ENCODE measurements around the gene AOPEP. TPM values are rescaled to one million over a fixed set of nuclear protein-coding genes. Genes with fewer than 3 reads are reported as not detected.
A peak's percentile ranks its signal among the peaks of the same experiment; 100 is the strongest.
"Not testable (repeated sequence)": the region's sequence is repeated elsewhere in the genome, so short reads cannot be mapped to it uniquely, and the experiment has no call there.

AOPEP gene
- total RNA-seq, 2 experiments from 2014 or later, result 13.5 to 17.0 TPM

DNA sequence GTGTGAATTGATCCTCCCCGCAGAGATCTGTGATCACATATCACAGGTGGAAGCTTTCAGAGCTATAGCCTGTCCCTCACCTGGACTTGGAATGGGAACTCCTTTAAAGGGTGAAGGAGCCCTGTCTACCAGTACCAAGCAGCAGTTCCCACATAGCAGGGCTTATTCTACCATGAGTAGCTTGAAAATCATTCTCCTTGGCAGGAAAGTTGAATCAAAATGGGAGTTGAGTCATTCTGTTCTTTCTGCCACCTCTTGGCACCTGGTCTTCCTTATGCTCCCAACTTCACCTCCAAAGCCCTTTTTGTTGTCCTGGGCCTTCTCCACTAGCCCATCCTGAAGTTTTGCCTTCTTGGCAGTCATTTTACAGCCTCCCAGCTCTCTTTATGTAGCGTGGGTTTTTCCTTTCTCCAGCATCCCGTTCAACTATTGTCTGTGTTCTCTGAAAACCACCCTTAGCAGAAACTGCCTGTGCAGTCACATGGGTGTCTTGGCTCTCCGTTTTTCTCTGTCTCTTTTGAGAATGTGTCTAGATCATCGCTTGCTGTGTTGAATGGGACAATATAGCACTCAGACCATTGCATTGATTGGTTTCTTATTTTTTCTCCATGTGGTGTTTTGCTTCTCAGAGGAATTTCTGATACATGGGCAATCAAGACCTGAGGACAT lies 222.2 kb downstream of the AOPEP start:
- no peak for DNase-seq
- no peak overlapping the region for H3K27ac Mint-ChIP-seq
- peaks cover 2% of the 10 kb centered on the region for H3K27me3 Mint-ChIP-seq
- peaks cover 41% of the 10 kb centered on the region for H3K4me1 Mint-ChIP-seq
- POLR2A ChIA-PET, result interaction anchor here (0.6 kb wide), 1 partner anchor 101 kb away, joined by 3 read pairs; no protein-coding TSS in a partner anchor
- no peak overlapping the region for H3K4me3 Mint-ChIP-seq
- no peaks in the 10 kb centered on the region for H3K36me3 Mint-ChIP-seq (ENCODE audit: low read depth)
- H3K9me3 Mint-ChIP-seq, result no peaks in the 10 kb centered on the region
- CTCF ChIA-PET, result no interaction called here

DNA sequence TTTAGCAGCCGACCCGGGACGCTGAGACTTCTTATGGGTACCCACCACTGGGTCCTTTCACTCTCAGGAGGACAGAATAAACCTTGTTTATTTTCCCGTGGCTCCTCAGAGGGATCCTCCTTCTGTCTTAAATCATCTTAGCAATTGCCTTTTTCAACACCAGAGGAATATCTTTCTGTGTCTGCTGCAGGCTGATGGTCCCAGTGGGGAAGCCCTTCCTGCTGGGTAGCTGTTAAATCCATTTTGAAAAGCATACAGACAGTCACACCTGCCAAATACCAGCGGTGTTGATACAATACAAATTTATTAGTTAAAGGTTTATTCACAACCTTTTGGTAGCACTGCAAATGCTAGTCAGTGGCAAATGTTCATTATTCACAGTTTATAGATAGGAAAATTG lies 222.9 kb downstream of the AOPEP start:
- no peak overlapping the region for H3K4me3 Mint-ChIP-seq
- CTCF ChIA-PET, result no interaction called here

DNA sequence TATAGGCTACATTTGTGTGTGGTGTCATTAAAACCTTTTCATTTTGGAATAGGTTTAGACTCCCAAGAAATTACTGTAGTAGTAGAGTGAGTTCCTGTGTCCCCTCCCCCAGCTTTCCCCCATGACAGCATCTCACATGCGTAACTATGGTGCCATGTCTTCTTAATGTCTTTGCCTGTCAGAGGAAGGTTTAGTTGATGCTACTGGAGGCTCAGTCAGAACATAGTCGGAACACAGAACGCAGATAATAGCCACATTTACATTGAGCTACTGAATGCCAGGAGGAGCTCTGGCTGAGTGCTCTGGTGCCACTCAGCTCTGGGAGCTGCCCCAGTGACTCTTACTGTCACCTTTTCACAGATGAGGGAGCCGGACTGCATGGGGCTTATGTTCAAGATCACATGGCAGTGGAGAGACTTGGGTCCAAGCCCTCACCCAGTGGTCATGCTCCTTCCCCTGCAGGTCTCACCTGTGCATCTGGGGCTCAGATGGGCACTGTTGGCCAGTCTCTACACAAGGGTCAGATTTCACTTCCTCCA lies 223.6 kb downstream of the AOPEP start:
- H3K9me3 Mint-ChIP-seq, result no peaks in the 10 kb centered on the region
- ChIA-PET CTCF (no interaction called here), POLR2A (no interaction called here)
- H3K4me3 Mint-ChIP-seq, result no peak overlapping the region
- H3K27ac Mint-ChIP-seq, result no peak overlapping the region
- H3K27me3 Mint-ChIP-seq, result peaks cover 2% of the 10 kb centered on the region
- DNase-seq, result no peak
- peaks cover 41% of the 10 kb centered on the region for H3K4me1 Mint-ChIP-seq
- peaks cover 2% of the 10 kb centered on the region for H3K36me3 Mint-ChIP-seq (ENCODE audit: low read depth)

More for the DNA sequence above, 222.9 kb downstream of the AOPEP start:
- Mint-ChIP-seq H3K27ac (no peak overlapping the region), H3K4me1 (peaks cover 41% of the 10 kb centered on the region), H3K36me3 (ENCODE audit: low read depth) (no peaks in the 10 kb centered on the region), H3K27me3 (peaks cover 2% of the 10 kb centered on the region), H3K9me3 (no peaks in the 10 kb centered on the region)
- DNase-seq, result no peak
- POLR2A ChIA-PET, result no interaction called here

DNA sequence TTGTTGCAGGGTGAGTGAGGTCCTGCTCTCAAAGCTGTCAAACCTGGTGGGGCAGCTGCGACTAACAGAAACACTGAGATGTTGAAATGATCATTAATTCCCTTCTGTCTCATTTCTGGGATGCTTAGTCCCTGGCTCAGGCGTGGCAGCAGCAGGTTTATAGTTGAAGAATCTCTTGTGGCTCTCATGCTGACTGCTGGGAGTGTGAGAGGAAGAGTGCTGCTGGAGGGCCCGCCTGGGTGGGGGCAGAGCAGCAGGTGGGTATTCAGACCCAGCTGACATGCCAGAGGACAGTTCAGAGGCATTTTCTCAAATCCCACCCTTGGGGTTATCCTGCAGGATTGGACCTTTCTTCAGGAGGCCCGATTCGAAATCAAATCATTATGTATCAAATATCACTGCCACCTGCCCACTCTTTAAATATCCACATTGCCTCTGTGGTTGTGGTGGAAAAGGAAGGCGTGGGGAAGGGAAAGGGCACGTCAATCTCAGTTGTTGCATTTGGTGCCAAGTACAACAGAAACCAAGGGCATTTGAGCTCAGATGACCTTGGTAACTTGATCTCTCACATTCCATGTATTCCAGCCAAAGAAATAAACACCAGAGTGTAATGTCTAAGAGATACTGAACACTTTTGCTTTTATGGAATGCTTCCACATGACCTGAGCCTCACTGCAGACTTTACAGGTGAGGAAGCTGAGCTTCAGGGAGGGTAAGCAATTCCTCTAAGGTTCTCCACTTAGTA lies 224.3 kb downstream of the AOPEP start:
- no peak for DNase-seq
- Mint-ChIP-seq H3K9me3 (no peaks in the 10 kb centered on the region), H3K36me3 (ENCODE audit: low read depth) (peaks cover 6% of the 10 kb centered on the region), H3K4me3 (no peak overlapping the region), H3K27me3 (peaks cover 2% of the 10 kb centered on the region), H3K4me1 (peaks cover 41% of the 10 kb centered on the region), H3K27ac (peak overlapping the region; percentile 29)
- ChIA-PET POLR2A (interaction anchor here (1.2 kb wide), 1 partner anchor 53 kb away, joined by 3 read pairs; no protein-coding TSS in a partner anchor), CTCF (no interaction called here)

DNA sequence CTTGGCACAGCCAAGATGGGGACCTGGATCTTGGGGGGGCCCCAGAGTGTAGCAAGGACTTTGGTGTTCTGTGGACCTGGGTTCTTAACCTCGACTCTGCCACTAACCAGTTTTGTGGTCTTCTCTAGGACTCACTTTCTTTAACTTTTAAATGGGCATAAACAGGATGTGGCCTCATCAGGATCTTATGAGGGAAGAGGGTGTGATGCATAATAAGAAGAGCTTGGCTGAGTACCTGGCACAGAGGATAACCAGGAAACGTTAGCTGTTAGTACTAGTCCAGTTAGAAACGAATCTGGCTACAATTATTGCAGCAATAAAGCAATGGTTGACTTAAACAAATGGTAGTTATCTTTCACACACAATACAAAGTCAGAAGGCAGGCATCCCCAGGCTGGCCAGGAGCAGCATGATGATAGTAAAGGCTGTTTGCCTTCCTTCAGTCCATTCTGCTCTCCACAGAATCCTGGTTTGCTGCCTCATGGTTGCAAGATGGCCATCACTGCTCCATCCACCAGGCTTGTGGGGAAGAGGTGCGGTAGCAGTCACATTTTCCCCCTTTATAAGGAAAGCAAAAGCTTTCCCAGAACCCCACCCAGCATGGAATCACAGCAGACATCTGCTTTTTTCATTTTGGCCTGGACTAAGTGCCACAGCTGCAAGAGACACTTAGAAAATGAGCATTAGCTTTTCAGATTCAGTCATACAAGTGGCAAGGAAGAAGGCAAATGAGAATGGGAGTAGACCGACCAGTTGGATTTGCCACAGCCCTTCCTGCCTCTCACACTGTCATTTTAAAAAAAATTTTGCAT lies 225.0 kb downstream of the AOPEP start:
- H3K27me3 Mint-ChIP-seq, result peaks cover 2% of the 10 kb centered on the region
- no peak for DNase-seq
- no peaks in the 10 kb centered on the region for H3K9me3 Mint-ChIP-seq
- H3K4me1 Mint-ChIP-seq, result peaks cover 41% of the 10 kb centered on the region
- H3K27ac Mint-ChIP-seq, result peak overlapping the region; percentile 29
- peaks cover 6% of the 10 kb centered on the region for H3K36me3 Mint-ChIP-seq (ENCODE audit: low read depth)
- ChIA-PET POLR2A (interaction anchor here (1.2 kb wide), 1 partner anchor 52 kb away, joined by 3 read pairs; no protein-coding TSS in a partner anchor), CTCF (interaction anchor here (0.7 kb wide), 1 partner anchor 12 kb away, joined by 3 read pairs; no protein-coding TSS in a partner anchor)
- H3K4me3 Mint-ChIP-seq, result no peak overlapping the region

DNA sequence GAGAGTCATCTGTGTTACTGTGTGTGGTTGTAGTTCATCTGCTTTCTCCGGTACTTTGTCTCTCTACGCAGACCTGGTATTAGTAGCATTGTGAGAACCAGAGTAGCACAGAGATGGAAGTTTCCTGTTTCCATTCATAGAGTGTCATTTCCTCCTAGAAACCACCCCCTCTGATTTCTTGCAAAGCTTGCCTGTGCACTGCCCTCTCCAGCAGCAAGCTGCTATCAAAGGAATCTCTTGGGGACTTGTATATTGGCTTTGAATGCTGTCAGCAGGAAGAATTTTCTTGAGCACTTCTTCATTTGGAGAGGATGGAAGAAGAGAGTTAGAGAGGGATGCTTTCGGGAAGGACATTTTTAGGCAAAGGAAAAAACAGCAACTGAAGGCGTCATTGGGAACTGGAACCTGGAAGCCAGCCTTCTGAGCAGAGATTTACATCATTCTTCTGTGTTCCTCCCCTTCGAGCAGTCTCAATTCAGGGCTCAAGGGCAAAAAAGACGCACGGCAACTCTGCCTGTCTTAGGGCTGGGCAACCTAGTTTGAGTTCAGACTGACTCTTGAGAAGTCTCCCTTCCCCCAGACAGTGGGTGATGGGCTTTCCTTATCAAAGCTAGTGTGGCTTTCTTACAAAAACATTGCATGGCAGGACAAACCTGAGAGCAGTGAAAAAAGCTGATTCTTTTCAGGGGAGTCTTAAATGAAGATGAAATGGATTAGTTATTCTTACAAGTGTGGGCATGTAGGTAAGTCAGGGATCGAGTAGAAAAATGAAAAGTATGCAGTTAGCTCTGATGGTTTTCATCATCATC lies 226.3 kb downstream of the AOPEP start:
- Mint-ChIP-seq H3K9me3 (no peaks in the 10 kb centered on the region), H3K4me3 (no peak overlapping the region), H3K4me1 (peaks cover 41% of the 10 kb centered on the region), H3K27me3 (peaks cover 2% of the 10 kb centered on the region), H3K36me3 (ENCODE audit: low read depth) (peaks cover 6% of the 10 kb centered on the region), H3K27ac (peak overlapping the region; percentile 65)
- POLR2A ChIA-PET, result interaction anchor here (0.6 to 1.4 kb wide), 2 partner anchors 10 to 92 kb away, joined by 3 read pairs; no protein-coding TSS in a partner anchor
- CTCF ChIA-PET, result interaction anchor here (1.5 kb wide), 1 partner anchor 19 kb away, joined by 3 read pairs; no protein-coding TSS in a partner anchor
- DNase-seq, result peak; percentile 22

DNA sequence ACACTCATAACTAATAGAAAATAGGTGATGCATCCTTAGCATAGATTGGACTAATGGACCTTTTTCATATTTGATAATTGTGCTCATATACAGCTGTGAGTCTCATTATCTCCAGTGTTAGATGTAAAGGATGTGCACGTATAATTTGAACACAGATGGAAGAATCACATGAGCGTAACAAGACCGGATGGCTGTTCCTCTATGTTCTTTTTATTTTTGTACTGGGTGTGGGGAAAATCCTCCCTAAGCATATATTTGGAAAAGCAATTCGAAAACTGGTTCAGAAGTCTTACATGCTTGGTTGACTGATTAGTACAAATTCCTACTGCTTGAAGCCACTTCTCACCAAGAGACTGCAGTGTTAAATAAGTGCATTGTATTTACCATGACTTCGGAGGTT lies 230.2 kb downstream of the AOPEP start:
- CTCF ChIA-PET, result interaction anchor here (1.3 kb wide), 1 partner anchor 175 kb away, joined by 3 read pairs; no protein-coding TSS in a partner anchor
- Mint-ChIP-seq H3K4me1 (peaks cover 15% of the 10 kb centered on the region), H3K27ac (no peak overlapping the region), H3K36me3 (ENCODE audit: low read depth) (peaks cover 6% of the 10 kb centered on the region), H3K4me3 (no peak overlapping the region), H3K9me3 (no peaks in the 10 kb centered on the region), H3K27me3 (no peaks in the 10 kb centered on the region)
- POLR2A ChIA-PET, result no interaction called here
- no peak for DNase-seq

DNA sequence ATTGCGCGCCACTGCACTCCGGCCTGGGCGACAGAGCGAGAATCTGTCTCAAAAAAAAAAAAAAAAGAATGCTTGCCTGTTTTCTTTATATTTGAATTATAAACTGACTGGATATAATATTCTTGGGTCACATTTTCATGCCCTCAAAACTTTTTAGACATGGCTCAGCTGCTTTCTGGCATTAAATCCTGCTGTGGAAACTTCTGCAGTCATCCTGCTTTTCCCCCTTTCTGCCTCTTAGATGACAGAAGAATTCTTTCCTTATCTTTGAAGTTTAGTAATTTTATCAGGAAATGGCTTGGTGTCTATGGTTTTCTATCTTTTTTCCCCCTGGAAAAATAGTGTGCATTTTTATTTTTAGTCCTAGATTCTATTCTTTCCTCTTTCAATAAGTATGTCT lies 234.5 kb downstream of the AOPEP start:
- no peak overlapping the region for H3K27ac Mint-ChIP-seq
- no peak for DNase-seq
- H3K27me3 Mint-ChIP-seq, result no peaks in the 10 kb centered on the region
- ChIA-PET CTCF (no interaction called here), POLR2A (no interaction called here)
- H3K36me3 Mint-ChIP-seq (ENCODE audit: low read depth), result no peaks in the 10 kb centered on the region
- H3K4me3 Mint-ChIP-seq, result no peak overlapping the region
- no peaks in the 10 kb centered on the region for H3K9me3 Mint-ChIP-seq
- H3K4me1 Mint-ChIP-seq, result no peaks in the 10 kb centered on the region

DNA sequence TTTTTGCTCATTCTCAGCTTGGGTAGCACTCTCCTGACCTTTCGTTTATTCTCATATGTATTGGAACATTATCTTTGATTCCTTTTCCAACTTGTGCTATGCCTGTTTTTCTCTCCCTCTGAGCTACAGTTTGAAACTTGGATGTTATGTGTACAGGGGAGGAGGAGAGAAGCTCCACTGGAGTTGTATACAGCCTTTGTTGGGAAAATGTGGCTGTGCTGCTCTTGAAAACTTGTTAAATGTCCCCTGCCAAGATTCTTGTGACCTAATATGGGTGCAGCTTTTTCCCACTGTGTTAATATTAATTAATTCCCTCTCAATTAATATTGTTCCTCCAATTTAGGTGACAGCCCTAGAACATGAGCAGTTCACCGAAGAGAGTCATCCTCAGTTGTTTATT lies 235.4 kb downstream of the AOPEP start:
- CTCF ChIA-PET, result no interaction called here
- POLR2A ChIA-PET, result no interaction called here

DNA sequence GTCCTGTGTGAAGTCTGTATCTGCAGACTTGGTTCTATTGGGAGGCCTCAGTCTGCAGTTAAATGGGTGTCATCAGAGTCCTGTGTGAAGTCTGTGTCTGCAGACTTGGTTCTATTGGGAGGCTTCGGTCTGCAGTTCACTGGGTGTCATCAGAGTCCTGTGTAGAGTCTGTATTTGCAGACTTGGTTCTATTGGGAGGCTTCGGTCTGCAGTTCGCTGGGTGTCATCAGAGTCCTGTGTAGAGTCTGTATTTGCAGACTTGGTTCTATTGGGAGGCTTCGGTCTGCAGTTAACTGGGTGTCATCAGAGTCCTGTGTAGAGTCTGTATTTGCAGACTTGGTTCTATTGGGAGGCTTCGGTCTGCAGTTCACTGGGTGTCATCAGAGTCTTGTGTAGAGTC lies 239.1 kb downstream of the AOPEP start:
- H3K9me3 Mint-ChIP-seq; POLR2A ChIA-PET; H3K4me1 Mint-ChIP-seq; H3K4me3 Mint-ChIP-seq; H3K27me3 Mint-ChIP-seq; CTCF ChIA-PET; DNase-seq; H3K27ac Mint-ChIP-seq; H3K36me3 Mint-ChIP-seq (ENCODE audit: low read depth): not testable (repeated sequence)

More for the DNA sequence above, 235.4 kb downstream of the AOPEP start:
- H3K9me3 Mint-ChIP-seq, result no peaks in the 10 kb centered on the region
- no peak overlapping the region for H3K4me3 Mint-ChIP-seq
- no peak for DNase-seq
- H3K4me1 Mint-ChIP-seq, result no peaks in the 10 kb centered on the region
- no peak overlapping the region for H3K27ac Mint-ChIP-seq
- H3K36me3 Mint-ChIP-seq (ENCODE audit: low read depth), result no peaks in the 10 kb centered on the region
- H3K27me3 Mint-ChIP-seq, result no peaks in the 10 kb centered on the region

DNA sequence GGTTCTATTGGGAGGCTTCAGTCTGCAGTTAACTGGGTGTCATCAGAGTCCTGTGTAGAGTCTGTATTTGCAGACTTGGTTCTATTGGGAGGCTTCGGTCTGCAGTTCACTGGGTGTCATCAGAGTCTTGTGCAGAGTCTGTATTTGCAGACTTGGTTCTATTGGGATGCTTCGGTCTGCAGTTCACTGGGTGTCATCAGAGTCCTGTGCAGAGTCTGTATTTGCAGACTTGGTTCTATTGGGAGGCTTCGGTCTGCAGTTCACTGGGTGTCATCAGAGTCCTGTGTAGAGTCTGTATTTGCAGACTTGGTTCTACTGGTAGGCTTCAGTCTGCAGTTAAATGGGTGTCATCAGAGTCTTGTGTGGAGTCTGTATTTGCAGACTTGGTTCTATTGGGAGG lies 239.5 kb downstream of the AOPEP start:
- H3K36me3 Mint-ChIP-seq (ENCODE audit: low read depth); H3K27me3 Mint-ChIP-seq; H3K27ac Mint-ChIP-seq; DNase-seq; CTCF ChIA-PET; POLR2A ChIA-PET; H3K9me3 Mint-ChIP-seq; H3K4me3 Mint-ChIP-seq; H3K4me1 Mint-ChIP-seq: not testable (repeated sequence)

DNA sequence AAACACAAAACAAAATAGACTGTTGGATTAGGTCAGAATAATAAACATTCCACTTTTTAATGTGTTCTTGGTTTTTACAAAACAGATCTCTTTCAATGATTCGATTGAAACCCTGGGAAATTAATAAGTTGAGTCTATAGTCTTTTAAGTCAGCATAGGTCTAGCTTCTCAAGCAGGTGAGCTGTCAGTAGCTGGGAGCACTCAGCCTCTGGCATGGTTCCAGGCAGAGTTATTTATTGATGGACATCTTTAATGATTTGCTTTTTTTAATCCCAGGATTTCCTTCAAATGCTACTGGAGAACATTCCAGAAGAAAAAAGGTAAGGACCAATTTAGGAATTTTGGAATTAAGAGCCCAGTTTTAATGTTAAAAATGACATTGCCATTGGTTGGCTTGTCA lies 241.0 kb downstream of the AOPEP start:
- CTCF ChIA-PET, result no interaction called here
- no peaks in the 10 kb centered on the region for H3K9me3 Mint-ChIP-seq
- H3K27me3 Mint-ChIP-seq, result no peaks in the 10 kb centered on the region
- no peaks in the 10 kb centered on the region for H3K4me1 Mint-ChIP-seq
- no peaks in the 10 kb centered on the region for H3K36me3 Mint-ChIP-seq (ENCODE audit: low read depth)
- no peak for DNase-seq
- no peak overlapping the region for H3K27ac Mint-ChIP-seq
- POLR2A ChIA-PET, result no interaction called here
- no peak overlapping the region for H3K4me3 Mint-ChIP-seq

All from activated CD4-positive, alpha-beta memory T cell treated with anti-CD3 and anti-CD28 coated beads, Interleukin-2, amount 10 ng/mL, durations not matched to agents 7 days and 5 days (primary cell).